OCI-LY1 (cell line): ENCODE data around the gene BCAP31.
"Not testable (repeated sequence)": the region's sequence is repeated elsewhere in the genome, so short reads cannot be mapped to it uniquely, and the experiment has no call there.

Experiments used
- H2AFZ ChIP-seq: fragments of 200-600 bp; sonication (generic), shearing (Covaris generic); 2 replicates; pipeline ENCODE4 v1.6.0; 2014; ENCODE audit warnings: antibody characterized with exemption, mild to moderate bottlenecking, low read length
- H3F3A ChIP-seq: fragments of 200-600 bp; sonication (generic), shearing (Covaris generic); 2 replicates; pipeline ENCODE4 v1.6.0; 2014; ENCODE audit warnings: mild to moderate bottlenecking, antibody characterized with exemption, low read length, moderate library complexity; ENCODE audit not compliant: insufficient read depth
- H3K27ac ChIP-seq: fragments of 200-600 bp; sonication (generic); 2 replicates; pipeline ENCODE4 v1.5.1; 2014; ENCODE audit warnings: low read length, mixed run types, mild to moderate bottlenecking, low read depth; ENCODE audit not compliant: poor library complexity, severe bottlenecking
- H3K27me3 ChIP-seq: fragments of 200-600 bp; sonication (generic); 2 replicates; pipeline ENCODE4 v1.6.0; 2014; ENCODE audit warnings: antibody characterized with exemption, mild to moderate bottlenecking, low read length, moderate library complexity; ENCODE audit not compliant: insufficient read depth
- H3K36me3 ChIP-seq: fragments of 200-600 bp; sonication (generic); 2 replicates; pipeline ENCODE4 v1.6.1; 2014; ENCODE audit warnings: mild to moderate bottlenecking, antibody characterized with exemption, low read length, moderate library complexity, mixed read lengths; ENCODE audit not compliant: insufficient read depth
- H3K4me1 ChIP-seq: fragments of 200-600 bp; sonication (generic); 2 replicates; pipeline ENCODE4 v1.5.1; 2014; ENCODE audit warnings: mild to moderate bottlenecking, low read length, moderate library complexity; ENCODE audit not compliant: insufficient read depth, severe bottlenecking
- H3K4me2 ChIP-seq: fragments of 200-600 bp; sonication (generic), shearing (Covaris generic); 2 replicates; pipeline ENCODE4 v1.6.1; 2014; ENCODE audit warnings: low read length
- H3K4me3 ChIP-seq: fragments of 200-600 bp; sonication (generic); 2 replicates; pipeline ENCODE4 v1.5.1; 2014; ENCODE audit warnings: low read length, low read depth, mild to moderate bottlenecking, mixed read lengths; ENCODE audit not compliant: poor library complexity, severe bottlenecking
- H3K79me2 ChIP-seq: fragments of 200-600 bp; shearing (Covaris generic); 2 replicates; pipeline ENCODE4 v1.6.1; 2016; ENCODE audit warnings: mixed run types, low read length, mixed read lengths; ENCODE audit not compliant: insufficient read depth
- H3K9ac ChIP-seq: fragments of 200-600 bp; sonication (generic), shearing (Covaris generic); 2 replicates; pipeline ENCODE4 v1.6.1; 2014; ENCODE audit warnings: mild to moderate bottlenecking, low read length, mixed read lengths
- H3K9me2 ChIP-seq: fragments of 200-600 bp; sonication (generic), shearing (Covaris generic); 2 replicates; pipeline ENCODE4 v1.6.1; 2014; ENCODE audit warnings: low read depth, mild to moderate bottlenecking, low read length, mixed read lengths
- H3K9me3 ChIP-seq: fragments of 200-600 bp; shearing (Covaris generic); 2 replicates; pipeline ENCODE4 v1.6.1; 2014; ENCODE audit warnings: low read length, mixed read lengths
- H4K20me1 ChIP-seq: fragments of 200-600 bp; sonication (generic), shearing (Covaris generic); 2 replicates; pipeline ENCODE4 v1.6.0; 2016; ENCODE audit warnings: mild to moderate bottlenecking, low read length; ENCODE audit not compliant: insufficient read depth
- CTCF ChIP-seq: fragments of 200-600 bp; sonication (generic), shearing (Covaris generic); IDR thresholded peaks from 2 replicates; pipeline ENCODE4 v1.5.1; 2017; ENCODE audit warnings: mild to moderate bottlenecking, antibody characterized with exemption, low read length, moderate library complexity, mixed read lengths
- EZH2 ChIP-seq: fragments of 200-600 bp; sonication (generic), shearing (Covaris generic); IDR thresholded peaks from 2 replicates; pipeline ENCODE4 v1.8.0; 2017; ENCODE audit warnings: borderline replicate concordance, mixed run types, mild to moderate bottlenecking, antibody characterized with exemption, low read length, moderate library complexity, mixed read lengths

BCAP31 gene

GRCh38 chrX:153750127-153750774, 26.1 kb upstream of the BCAP31 start:
- Histone ChIP-seq H2AFZ (no peak overlapping the region), H3K79me2 (no peaks in the 10 kb centered on the region), H3K4me2 (no peak overlapping the region), H4K20me1 (no peaks in the 10 kb centered on the region), H3K4me1 (no peaks in the 10 kb centered on the region), H3K9me2 (no peaks in the 10 kb centered on the region), H3F3A (no peaks in the 10 kb centered on the region), H3K4me3 (no peak overlapping the region), H3K27me3 (no peaks in the 10 kb centered on the region), H3K9ac (no peak overlapping the region), H3K27ac (no peak overlapping the region), H3K36me3 (no peaks in the 10 kb centered on the region), H3K9me3 (no peaks in the 10 kb centered on the region)
- TF ChIP-seq EZH2 = no peak
- no peak for TF ChIP-seq CTCF

GRCh38 chrX:153749017-153749416, 24.8 kb upstream of the BCAP31 start:
- H3K79me2 ChIP-seq, H3K4me1 ChIP-seq, H3K36me3 ChIP-seq, H2AFZ ChIP-seq, H3K9ac ChIP-seq, H3F3A ChIP-seq, H3K9me3 ChIP-seq, H4K20me1 ChIP-seq, H3K9me2 ChIP-seq, H3K27ac ChIP-seq, H3K27me3 ChIP-seq, H3K4me3 ChIP-seq, H3K4me2 ChIP-seq: not testable (repeated sequence)

- H3F3A ChIP-seq, H3K4me1 ChIP-seq, H4K20me1 ChIP-seq, H3K9me3 ChIP-seq, H3K4me3 ChIP-seq, H3K9me2 ChIP-seq, H3K4me2 ChIP-seq, H3K36me3 ChIP-seq, H3K9ac ChIP-seq, H3K79me2 ChIP-seq, H3K27me3 ChIP-seq, H3K27ac ChIP-seq, H2AFZ ChIP-seq: not testable (repeated sequence)
Measured at GRCh38 chrX:153746991-153747390, 22.8 kb upstream of the BCAP31 start.

- no peaks in the 10 kb centered on the region for H3K36me3 ChIP-seq
- no peak overlapping the region for H3K9ac ChIP-seq
- H3K9me3 ChIP-seq = no peaks in the 10 kb centered on the region
- H3K4me1 ChIP-seq = no peaks in the 10 kb centered on the region
- H3K9me2 ChIP-seq = no peaks in the 10 kb centered on the region
- no peak overlapping the region for H3K27ac ChIP-seq
- no peaks in the 10 kb centered on the region for H3F3A ChIP-seq
- TF ChIP-seq CTCF = no peak
- no peak for TF ChIP-seq EZH2
- no peaks in the 10 kb centered on the region for H3K27me3 ChIP-seq
- no peak overlapping the region for H3K4me3 ChIP-seq
- H3K4me2 ChIP-seq = no peak overlapping the region
- no peaks in the 10 kb centered on the region for H3K79me2 ChIP-seq
- no peaks in the 10 kb centered on the region for H4K20me1 ChIP-seq
- no peak overlapping the region for H2AFZ ChIP-seq
Measured at GRCh38 chrX:153746359-153746758, 22.2 kb upstream of the BCAP31 start.

GRCh38 chrX:153745067-153745433, 20.9 kb upstream of the BCAP31 start:
- not testable (repeated sequence) for H2AFZ ChIP-seq, H3K9ac ChIP-seq, H4K20me1 ChIP-seq, H3K4me2 ChIP-seq, H3K9me3 ChIP-seq, H3K79me2 ChIP-seq, H3K36me3 ChIP-seq, H3K4me1 ChIP-seq, H3F3A ChIP-seq, H3K4me3 ChIP-seq, H3K9me2 ChIP-seq, H3K27me3 ChIP-seq, H3K27ac ChIP-seq
